GM15510 (cell line): Measurements from ENCODE around the gene NYNRIN.

ENCODE experiments used
- POLR2A ChIP-seq: IDR thresholded peaks from 3 replicates; pipeline ENCODE4 v1.6.1; 2011; ENCODE audit warnings: borderline replicate concordance; ENCODE audit not compliant: insufficient read length; ENCODE audit errors: extremely low read depth

The NYNRIN gene

DNA sequence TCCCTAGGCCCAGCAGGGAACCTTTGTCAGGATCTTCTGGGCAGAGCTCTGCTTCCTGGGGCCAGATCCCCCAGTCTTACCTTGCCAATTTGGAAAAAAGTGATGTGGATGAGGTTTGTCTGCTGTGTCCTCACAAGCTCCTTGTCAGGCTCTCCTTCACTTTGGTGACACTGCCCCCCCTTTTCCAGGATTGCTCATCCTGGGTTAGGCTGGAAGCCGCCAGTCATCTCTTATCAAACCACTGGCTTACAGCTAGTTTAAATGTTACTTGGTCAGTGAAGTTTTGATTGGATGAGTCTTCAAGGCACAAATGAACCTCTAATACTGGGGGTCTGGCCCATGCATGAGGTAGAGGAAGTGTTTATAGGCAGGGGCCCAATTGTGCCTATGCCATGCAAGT, 15.3 kb downstream of the NYNRIN start:
- TF ChIP-seq POLR2A, result no peak

DNA sequence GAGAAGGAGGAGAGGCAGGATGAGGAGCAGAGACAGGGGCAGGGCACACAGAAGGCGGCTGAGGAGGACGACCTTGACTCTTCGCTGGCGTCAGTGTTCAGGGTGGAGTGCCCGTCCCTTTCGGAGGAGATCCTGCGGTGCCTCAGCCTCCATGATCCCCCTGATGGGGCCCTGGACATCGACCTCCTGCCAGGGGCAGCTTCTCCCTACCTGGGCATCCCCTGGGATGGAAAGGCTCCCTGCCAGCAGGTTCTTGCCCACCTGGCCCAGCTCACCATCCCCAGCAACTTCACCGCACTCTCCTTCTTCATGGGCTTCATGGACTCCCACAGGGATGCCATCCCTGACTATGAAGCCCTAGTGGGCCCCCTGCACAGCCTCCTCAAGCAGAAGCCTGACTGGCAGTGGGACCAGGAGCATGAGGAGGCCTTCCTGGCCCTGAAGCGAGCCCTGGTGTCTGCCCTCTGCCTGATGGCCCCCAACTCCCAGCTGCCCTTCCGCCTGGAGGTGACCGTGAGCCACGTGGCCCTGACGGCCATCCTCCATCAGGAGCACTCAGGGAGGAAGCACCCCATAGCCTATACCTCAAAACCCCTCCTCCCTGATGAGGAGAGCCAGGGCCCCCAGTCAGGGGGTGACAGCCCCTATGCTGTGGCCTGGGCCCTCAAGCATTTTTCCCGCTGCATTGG, 16.1 kb downstream of the NYNRIN start:
- TF ChIP-seq POLR2A, result no peak

DNA sequence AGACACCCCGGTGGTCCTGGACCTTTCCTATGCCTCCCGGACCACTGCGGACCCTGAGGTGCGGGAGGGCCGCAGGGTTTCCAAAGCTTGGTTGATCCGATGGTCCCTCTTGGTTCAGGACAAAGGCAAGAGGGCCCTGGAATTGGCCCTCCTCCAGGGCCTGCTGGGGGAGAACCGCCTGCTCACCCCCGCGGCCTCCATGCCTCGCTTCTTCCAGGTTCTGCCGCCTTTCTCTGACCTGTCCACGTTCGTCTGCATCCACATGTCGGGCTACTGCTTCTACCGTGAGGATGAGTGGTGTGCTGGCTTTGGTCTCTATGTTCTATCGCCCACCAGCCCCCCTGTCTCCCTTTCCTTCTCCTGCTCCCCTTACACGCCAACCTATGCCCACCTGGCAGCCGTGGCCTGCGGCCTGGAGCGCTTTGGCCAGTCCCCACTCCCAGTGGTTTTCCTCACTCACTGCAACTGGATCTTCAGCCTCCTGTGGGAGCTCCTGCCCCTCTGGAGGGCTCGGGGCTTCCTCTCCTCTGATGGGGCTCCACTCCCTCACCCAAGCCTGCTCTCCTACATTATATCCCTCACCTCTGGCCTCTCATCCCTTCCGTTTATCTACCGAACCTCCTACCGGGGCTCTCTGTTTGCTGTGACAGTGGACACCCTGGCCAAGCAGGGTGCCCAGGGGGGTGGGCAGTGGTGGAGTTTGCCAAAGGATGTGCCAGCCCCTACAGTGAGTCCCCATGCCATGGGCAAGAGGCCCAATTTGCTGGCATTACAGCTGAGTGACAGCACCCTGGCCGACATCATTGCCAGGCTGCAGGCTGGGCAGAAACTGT, 16.8 kb downstream of the NYNRIN start:
- no peak for TF ChIP-seq POLR2A

DNA sequence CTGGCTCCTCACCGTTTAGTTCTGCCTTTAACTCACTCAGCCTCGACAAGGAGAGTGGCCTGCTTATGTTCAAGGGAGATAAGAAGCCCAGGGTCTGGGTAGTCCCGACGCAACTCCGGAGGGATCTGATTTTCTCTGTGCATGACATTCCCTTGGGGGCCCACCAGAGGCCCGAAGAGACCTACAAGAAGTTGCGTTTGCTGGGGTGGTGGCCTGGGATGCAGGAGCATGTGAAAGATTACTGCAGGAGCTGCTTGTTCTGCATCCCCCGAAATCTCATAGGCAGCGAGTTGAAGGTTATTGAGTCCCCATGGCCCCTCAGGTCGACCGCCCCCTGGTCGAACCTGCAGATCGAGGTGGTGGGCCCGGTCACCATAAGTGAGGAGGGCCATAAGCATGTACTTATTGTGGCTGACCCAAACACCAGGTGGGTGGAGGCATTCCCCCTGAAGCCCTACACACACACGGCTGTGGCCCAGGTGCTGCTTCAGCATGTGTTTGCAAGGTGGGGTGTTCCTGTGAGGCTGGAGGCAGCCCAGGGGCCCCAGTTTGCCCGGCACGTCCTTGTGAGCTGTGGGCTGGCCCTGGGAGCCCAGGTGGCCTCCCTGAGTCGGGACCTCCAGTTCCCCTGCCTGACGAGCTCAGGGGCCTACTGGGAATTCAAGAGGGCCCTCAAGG, 17.6 kb downstream of the NYNRIN start:
- TF ChIP-seq POLR2A, result no peak

DNA sequence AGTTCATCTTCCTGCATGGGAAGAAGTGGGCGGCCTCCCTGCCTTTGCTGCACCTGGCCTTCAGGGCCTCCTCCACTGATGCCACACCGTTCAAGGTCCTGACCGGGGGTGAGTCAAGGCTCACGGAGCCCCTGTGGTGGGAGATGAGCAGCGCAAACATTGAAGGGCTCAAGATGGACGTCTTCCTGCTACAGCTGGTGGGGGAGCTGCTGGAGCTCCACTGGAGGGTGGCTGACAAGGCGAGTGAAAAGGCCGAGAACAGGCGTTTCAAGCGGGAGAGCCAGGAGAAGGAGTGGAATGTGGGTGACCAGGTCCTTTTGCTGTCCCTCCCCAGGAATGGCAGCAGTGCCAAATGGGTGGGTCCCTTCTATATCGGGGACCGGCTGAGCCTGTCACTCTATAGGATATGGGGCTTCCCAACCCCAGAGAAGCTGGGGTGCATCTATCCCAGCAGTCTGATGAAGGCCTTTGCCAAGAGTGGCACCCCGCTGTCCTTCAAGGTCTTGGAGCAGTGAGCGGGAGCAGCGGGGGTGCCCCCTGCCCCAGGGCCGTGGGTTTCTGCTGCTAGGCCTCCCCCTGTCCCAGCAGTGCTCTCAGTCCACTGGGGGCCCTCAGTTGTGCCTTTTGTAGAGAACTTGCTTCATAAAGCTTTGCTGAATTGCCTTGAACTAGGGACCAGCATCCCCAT, 18.3 kb downstream of the NYNRIN start:
- no peak for TF ChIP-seq POLR2A

DNA sequence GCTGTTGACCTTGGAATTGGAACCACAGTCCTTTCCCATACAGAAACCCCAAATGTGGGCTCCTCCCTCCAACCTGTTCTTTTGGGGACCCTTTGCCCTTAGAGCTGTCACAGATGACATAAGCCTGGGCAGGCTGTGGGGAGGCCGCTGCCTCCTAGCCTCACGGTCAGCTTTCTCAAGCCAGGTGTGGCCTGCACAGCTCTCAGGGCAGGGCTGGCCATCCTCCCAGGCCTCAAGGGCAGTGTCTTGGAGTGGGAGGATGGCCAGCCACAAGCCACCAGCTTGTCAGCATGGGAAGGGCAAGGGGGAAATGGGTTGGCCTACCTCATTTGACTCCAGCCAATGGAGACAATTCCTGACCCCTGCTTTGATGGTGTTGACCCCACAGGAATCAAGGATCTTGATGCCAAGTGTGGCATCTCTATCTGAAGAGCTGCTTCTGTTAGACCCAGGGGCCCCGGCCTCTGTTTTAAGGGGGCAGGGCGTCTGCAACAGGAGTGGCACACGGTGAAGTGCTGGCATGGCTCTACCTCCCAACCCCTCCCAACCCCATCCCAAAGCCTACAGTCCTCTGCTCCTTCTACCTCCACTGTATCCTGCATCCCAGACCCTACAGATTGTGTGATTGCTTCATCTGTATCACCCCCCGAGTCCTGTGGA, 19.2 kb downstream of the NYNRIN start:
- no peak for TF ChIP-seq POLR2A

DNA sequence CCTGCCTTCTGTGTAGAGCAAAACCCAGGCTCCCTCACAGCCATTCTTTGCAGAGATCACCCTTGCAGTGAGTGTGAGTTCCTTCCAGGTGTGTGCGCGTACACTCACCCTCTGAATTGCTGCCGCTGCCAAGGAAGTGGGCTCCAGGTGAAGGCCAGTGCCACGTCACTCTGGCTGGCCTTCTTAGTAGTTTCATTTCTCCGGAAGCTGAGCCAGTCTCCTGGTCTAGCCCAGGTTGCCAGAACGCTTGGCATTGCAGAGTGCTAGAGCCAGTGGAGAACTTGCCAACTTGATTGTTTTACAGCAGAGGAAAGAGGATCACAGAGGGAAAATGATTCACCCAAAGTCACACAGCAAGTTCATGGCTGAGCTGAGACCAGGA, 19.7 kb downstream of the NYNRIN start:
- no peak for TF ChIP-seq POLR2A

DNA sequence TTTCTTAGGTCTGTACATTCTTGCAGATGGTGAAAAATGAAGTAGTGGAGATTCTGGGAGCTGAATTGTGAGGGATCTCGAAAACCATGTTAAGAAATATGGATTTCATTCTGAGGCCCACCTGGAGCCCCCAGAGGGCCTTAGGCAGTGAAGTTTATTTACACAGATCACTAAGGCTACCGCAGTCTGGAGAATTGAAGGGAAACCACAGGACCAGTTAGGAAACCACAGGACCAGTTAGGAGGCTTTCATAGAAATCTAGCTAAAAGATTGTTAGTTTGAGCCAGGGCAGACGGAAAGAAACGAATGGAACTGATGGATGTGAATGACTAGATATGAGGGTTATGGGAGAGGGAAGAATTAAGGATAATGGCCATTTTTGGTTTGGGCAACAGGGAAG, 23.5 kb downstream of the NYNRIN start:
- no peak for TF ChIP-seq POLR2A

DNA sequence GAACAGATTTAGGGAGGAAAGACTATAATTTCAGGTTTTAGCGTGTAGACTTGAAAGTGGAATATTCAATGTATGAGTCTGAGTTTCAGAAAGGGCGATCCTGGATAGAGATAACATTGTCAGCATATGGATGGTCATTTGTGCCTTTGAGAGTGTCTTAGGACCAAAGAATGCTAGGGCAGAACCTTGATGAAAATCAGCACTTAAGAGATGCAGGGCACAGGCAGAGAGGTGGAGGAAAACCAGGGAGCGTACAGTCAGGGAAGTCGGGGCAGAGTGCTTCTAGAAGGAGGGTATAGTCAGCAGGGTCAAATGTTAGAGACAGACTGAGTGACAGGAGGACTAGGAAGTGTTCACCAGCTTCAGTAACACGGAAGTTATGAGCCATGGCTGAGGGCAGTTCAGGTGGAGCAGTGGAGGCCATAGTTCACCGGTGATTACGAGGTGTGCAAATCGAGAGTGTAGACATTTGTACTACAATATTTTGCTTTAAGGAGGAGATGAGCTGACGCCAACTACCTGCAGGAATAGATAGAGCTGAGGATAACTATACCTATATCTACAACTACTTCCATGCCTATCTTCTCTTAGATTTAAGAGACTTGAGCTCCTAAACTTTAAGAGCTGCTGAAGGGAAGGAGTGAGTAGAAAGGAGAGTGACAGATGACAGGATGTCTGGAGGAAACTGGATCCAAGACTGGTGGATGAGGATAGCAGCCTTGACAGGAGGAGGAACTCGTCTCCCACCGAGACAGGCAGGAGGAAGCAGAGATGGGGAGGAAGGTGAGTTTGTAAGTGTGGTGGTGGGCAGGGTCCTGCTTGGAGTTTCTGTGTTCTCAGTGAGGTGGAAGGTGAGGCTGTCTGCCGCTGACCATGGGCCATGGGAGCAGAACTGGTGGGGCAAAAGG, 24.1 kb downstream of the NYNRIN start:
- TF ChIP-seq POLR2A, result no peak

DNA sequence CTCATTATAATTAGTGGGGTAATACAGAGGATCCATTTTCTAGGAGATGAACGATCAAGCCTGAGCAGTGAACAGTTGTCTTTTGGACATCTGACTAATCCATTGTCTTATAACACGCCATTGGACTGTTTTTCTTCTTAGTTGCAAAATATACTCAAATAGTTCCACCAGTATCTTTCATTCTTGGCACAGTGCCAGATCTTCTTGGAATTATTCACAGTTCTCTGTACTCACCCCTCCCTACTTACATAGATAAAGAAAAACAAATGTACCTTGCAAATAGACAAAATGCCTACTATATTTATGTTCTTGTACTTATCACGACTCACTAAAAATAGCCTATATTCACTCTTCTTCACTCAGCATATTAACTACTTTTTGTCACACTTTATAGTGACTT, 26.9 kb downstream of the NYNRIN start:
- TF ChIP-seq POLR2A, result no peak

DNA sequence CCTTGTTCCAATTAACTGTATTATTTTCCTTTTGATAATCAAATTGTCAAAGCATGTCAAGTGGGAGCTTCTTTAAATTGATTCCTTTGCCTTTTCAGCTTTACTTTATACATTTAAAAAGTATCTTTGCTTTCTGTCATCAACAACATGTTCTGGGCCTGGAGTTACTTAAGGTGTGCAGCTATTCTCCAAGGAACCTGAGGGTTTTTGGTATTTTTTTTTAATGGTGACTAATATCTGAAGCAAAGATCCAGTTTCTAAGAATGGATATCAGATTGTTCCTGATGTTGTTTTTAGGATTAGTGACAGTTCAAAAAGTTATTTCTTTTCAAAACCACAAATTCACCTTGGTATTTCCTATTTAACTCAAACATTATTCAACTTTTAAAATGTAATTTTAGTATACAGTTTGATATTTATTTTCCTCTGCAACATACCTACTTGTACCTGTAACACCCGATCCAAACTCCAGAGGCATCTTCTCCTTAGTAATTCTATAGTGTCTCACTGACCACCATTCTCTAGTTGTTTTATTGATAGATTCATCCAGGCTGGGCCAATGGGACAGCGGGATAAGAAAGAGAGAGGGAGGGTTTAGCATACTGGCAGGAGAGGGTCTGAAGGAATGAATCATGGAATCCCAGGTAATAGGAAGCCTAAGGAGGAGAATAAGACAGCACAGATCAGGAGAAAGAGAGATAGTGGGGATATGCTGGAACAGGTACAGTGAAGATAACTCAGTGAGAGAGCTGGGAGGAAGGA, 27.5 kb downstream of the NYNRIN start:
- no peak for TF ChIP-seq POLR2A

DNA sequence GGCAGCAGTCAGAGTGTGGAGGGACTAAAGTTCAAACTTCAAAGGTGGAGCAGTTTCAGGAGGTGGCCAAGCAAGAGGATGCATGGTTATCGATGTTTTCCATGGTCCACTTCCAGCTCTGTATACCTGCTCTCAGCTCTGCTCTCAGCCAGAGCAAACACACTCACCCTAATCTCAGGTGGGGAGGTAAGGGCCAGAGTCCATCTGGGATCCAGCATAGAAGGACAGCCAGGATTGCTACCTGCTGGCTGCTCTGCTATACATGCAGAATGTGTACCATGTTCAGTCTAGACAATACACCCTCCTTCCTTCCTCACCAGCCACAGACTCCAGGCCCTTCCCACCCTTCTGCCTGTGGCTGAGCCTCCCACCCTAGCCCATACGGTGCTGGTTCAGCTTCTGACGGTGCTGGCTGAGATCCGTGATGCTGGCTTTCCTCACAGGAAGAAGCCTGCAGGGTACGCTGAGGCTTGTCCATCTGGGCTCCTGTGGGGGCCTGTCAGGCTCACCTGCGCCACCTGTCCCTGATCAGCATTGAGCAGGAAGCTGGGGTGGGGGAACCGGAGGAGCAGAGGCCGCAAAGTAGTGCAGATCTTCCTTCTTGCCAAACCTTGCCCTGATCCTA, 28.2 kb downstream of the NYNRIN start:
- TF ChIP-seq POLR2A, result no peak
